ENCODE measurements around the gene RAD51B. TPM values are rescaled to one million over a fixed set of nuclear protein-coding genes. Genes with fewer than 3 reads are reported as not detected.

Gene RAD51B
- total RNA-seq, 5 donors from 2014 or later (not counting 1 experiment from before 2014, with no cell fraction given): 25.4 to 47.9 (median 30.0) TPM

- Mint-ChIP-seq H3K4me3 (no peak overlapping the region), H3K27me3 (no peaks in the 10 kb centered on the region), H3K36me3 (peaks cover 94% of the 10 kb centered on the region), H3K9me3 (no peaks in the 10 kb centered on the region), H3K27ac (no peak overlapping the region), H3K4me1 (no peaks in the 10 kb centered on the region)
- ChIA-PET CTCF (no interaction called here), POLR2A (no interaction called here)
- DNase-seq: no peak
- Histone ChIP-seq H3K36me3 (ENCODE audit: control insufficient read depth in 2 of 2, extremely low read depth in 1 of 2, insufficient read depth in 1 of 2, low read length in 1 of 2) (peaks cover 8 to 97% of the 10 kb centered on the region in 2 donors), H3K27ac (ENCODE audit: low read length) (no peak overlapping the region), H3K27me3 (replicated peaks in 1 of 2; ENCODE audit: control insufficient read depth in 2 of 2, extremely low read depth in 1 of 2, insufficient read depth in 2 of 2, low read length in 1 of 2) (no peaks in the 10 kb centered on the region), H3K4me1 (ENCODE audit: control insufficient read depth in 1 of 2, extremely low read depth in 1 of 2, insufficient read depth in 2 of 2, low read length in 2 of 2) (no peaks in the 10 kb centered on the region), H3K9me3 (no peaks in the 10 kb centered on the region), H3K4me3 (ENCODE audit: control insufficient read depth in 1 of 2, extremely low read depth in 1 of 2, low read length in 1 of 2) (no peak overlapping the region)
- no peak for ATAC-seq (replicated peaks in 1 of 4)
- WGBS (ENCODE audit: insufficient coverage): 100% methylated on average over 1 of the region's 4 CpGs
These were observed 34.1 kb upstream of the RAD51B start for GRCh38 chr14:67785270-67786109.

DNA sequence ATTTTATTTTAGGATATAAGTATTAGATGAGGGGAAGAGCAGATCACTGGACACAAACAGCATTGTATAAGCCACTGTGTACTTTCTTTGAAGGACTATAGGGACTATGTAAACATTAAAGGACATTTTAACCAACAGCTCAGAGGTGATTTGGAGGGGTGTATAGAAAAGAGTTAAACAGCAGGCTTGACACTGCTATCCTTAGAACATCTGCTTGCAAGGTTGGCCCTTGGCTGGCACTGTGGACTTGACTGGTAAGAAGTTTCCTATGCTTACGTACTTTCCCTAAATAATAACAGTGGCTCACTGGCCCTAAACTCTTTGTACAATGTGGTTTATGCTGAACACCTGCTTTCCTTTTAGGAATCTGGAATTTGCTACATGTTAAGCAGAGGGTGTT, 31.9 kb upstream of the RAD51B start:
- ATAC-seq (replicated peaks in 1 of 4) (no peak), DNase-seq (no peak)
- no peaks in the 10 kb centered on the region for H3K4me1 ChIP-seq (ENCODE audit: control insufficient read depth in 1 of 2, extremely low read depth in 1 of 2, insufficient read depth in 2 of 2, low read length in 2 of 2)
- Mint-ChIP-seq H3K36me3 (peaks cover 80% of the 10 kb centered on the region), H3K9me3 (no peaks in the 10 kb centered on the region), H3K4me3 (no peak overlapping the region), H3K4me1 (no peaks in the 10 kb centered on the region), H3K27me3 (no peaks in the 10 kb centered on the region), H3K27ac (no peak overlapping the region)
- no peak overlapping the region for H3K4me3 ChIP-seq (ENCODE audit: control insufficient read depth in 1 of 2, extremely low read depth in 1 of 2, low read length in 1 of 2)
- H3K9me3 ChIP-seq: no peaks in the 10 kb centered on the region
- no peaks in the 10 kb centered on the region for H3K27me3 ChIP-seq (replicated peaks in 1 of 2; ENCODE audit: control insufficient read depth in 2 of 2, extremely low read depth in 1 of 2, insufficient read depth in 2 of 2, low read length in 1 of 2)
- WGBS (ENCODE audit: insufficient coverage): no CpG with 5 or more reads among the region's 1 CpG
- H3K36me3 ChIP-seq (ENCODE audit: control insufficient read depth in 2 of 2, extremely low read depth in 1 of 2, insufficient read depth in 1 of 2, low read length in 1 of 2): peaks cover 10 to 86% of the 10 kb centered on the region in 2 donors
- no peak overlapping the region for H3K27ac ChIP-seq (ENCODE audit: low read length)
- POLR2A ChIA-PET: no interaction called here
- CTCF ChIA-PET: interaction anchor here in 1 of 2 donors (0.6 kb wide), 1 partner anchor 450 kb away, joined by 11 read pairs; no protein-coding TSS in a partner anchor

GRCh38 chr14:67798731-67799130, 20.8 kb upstream of the RAD51B start:
- Histone ChIP-seq H3K4me3 (ENCODE audit: control insufficient read depth in 1 of 2, extremely low read depth in 1 of 2, low read length in 1 of 2) (no peak overlapping the region), H3K9me3 (no peaks in the 10 kb centered on the region), H3K27me3 (replicated peaks in 1 of 2; ENCODE audit: control insufficient read depth in 2 of 2, extremely low read depth in 1 of 2, insufficient read depth in 2 of 2, low read length in 1 of 2) (no peaks in the 10 kb centered on the region), H3K27ac (ENCODE audit: low read length) (no peak overlapping the region), H3K36me3 (ENCODE audit: control insufficient read depth in 2 of 2, extremely low read depth in 1 of 2, insufficient read depth in 1 of 2, low read length in 1 of 2) (peaks cover 23 to 86% of the 10 kb centered on the region in 2 donors), H3K4me1 (ENCODE audit: control insufficient read depth in 1 of 2, extremely low read depth in 1 of 2, insufficient read depth in 2 of 2, low read length in 2 of 2) (no peaks in the 10 kb centered on the region)
- H3K9me3 Mint-ChIP-seq: no peaks in the 10 kb centered on the region
- CTCF ChIA-PET: no interaction called here
- DNase-seq (no peak), ATAC-seq (replicated peaks in 1 of 4) (no peak)
- peaks cover 65% of the 10 kb centered on the region for H3K36me3 Mint-ChIP-seq
- no peak overlapping the region for H3K4me3 Mint-ChIP-seq
- H3K27me3 Mint-ChIP-seq: no peaks in the 10 kb centered on the region
- no peaks in the 10 kb centered on the region for H3K4me1 Mint-ChIP-seq
- H3K27ac Mint-ChIP-seq: no peak overlapping the region
- 88% methylated on average over 10 of the region's 20 CpGs for WGBS (ENCODE audit: insufficient coverage)
- POLR2A ChIA-PET: no interaction called here

GRCh38 chr14:67800743-67801142, 18.8 kb upstream of the RAD51B start:
- POLR2A ChIA-PET: no interaction called here
- H3K27ac Mint-ChIP-seq: no peak overlapping the region
- Histone ChIP-seq H3K27ac (ENCODE audit: low read length) (no peak overlapping the region), H3K4me3 (ENCODE audit: control insufficient read depth in 1 of 2, extremely low read depth in 1 of 2, low read length in 1 of 2) (no peak overlapping the region), H3K4me1 (ENCODE audit: control insufficient read depth in 1 of 2, extremely low read depth in 1 of 2, insufficient read depth in 2 of 2, low read length in 2 of 2) (no peaks in the 10 kb centered on the region), H3K36me3 (ENCODE audit: control insufficient read depth in 2 of 2, extremely low read depth in 1 of 2, insufficient read depth in 1 of 2, low read length in 1 of 2) (peaks cover 21 to 87% of the 10 kb centered on the region in 2 donors), H3K27me3 (replicated peaks in 1 of 2; ENCODE audit: control insufficient read depth in 2 of 2, extremely low read depth in 1 of 2, insufficient read depth in 2 of 2, low read length in 1 of 2) (no peaks in the 10 kb centered on the region), H3K9me3 (no peaks in the 10 kb centered on the region)
- no CpG with 5 or more reads among the region's 4 CpGs for WGBS (ENCODE audit: insufficient coverage)
- no peak for DNase-seq
- H3K9me3 Mint-ChIP-seq: no peaks in the 10 kb centered on the region
- no peaks in the 10 kb centered on the region for H3K4me1 Mint-ChIP-seq
- H3K27me3 Mint-ChIP-seq: no peaks in the 10 kb centered on the region
- CTCF ChIA-PET: no interaction called here
- H3K4me3 Mint-ChIP-seq: no peak overlapping the region
- peaks cover 70% of the 10 kb centered on the region for H3K36me3 Mint-ChIP-seq
- ATAC-seq (replicated peaks in 1 of 4): no peak

- Histone ChIP-seq H3K4me3 (ENCODE audit: control insufficient read depth in 1 of 2, extremely low read depth in 1 of 2, low read length in 1 of 2) (no peak overlapping the region), H3K27ac (ENCODE audit: low read length) (no peak overlapping the region), H3K9me3 (no peaks in the 10 kb centered on the region), H3K27me3 (replicated peaks in 1 of 2; ENCODE audit: control insufficient read depth in 2 of 2, extremely low read depth in 1 of 2, insufficient read depth in 2 of 2, low read length in 1 of 2) (no peaks in the 10 kb centered on the region), H3K36me3 (ENCODE audit: control insufficient read depth in 2 of 2, extremely low read depth in 1 of 2, insufficient read depth in 1 of 2, low read length in 1 of 2) (peaks cover 17 to 83% of the 10 kb centered on the region in 2 donors), H3K4me1 (ENCODE audit: control insufficient read depth in 1 of 2, extremely low read depth in 1 of 2, insufficient read depth in 2 of 2, low read length in 2 of 2) (no peaks in the 10 kb centered on the region)
- DNase-seq: no peak
- no peak overlapping the region for H3K27ac Mint-ChIP-seq
- H3K4me1 Mint-ChIP-seq: no peaks in the 10 kb centered on the region
- ATAC-seq (replicated peaks in 1 of 4): no peak
- ChIA-PET CTCF (interaction anchor here in 1 of 2 donors (0.6 kb wide), 1 partner anchor 1687 kb away, joined by 3 read pairs; no protein-coding TSS in a partner anchor), POLR2A (interaction anchor here in 1 of 2 donors (0.6 kb wide), 1 partner anchor 1250 kb away, joined by 3 read pairs; no protein-coding TSS in a partner anchor)
- WGBS (ENCODE audit: insufficient coverage): 70% methylated on average over 2 of the region's 3 CpGs
- H3K4me3 Mint-ChIP-seq: no peak overlapping the region
- H3K9me3 Mint-ChIP-seq: no peaks in the 10 kb centered on the region
- no peaks in the 10 kb centered on the region for H3K27me3 Mint-ChIP-seq
- H3K36me3 Mint-ChIP-seq: peaks cover 73% of the 10 kb centered on the region
These were observed 13.3 kb upstream of the RAD51B start for GRCh38 chr14:67806246-67806645.

DNA sequence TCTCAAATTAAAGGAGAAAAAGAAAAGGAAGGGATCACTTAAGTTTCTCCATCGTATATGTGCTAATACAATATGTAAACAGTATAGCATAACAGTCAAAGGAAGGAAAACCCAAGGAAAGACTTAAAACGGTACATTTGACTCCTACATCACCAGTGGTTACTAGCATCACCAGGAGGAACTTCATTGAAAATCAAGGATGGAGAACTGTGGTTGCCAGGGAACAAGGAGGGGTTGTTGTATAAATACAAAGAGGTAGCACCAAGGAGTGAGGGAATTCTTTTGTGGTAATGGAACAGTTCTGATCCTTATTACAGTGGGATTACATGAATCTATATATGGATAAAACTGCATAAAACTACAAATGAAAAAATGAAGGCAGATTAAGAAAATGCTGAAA, 4.8 kb upstream of the RAD51B start:
- H3K4me1 ChIP-seq (ENCODE audit: control insufficient read depth in 1 of 2, extremely low read depth in 1 of 2, insufficient read depth in 2 of 2, low read length in 2 of 2): peaks cover 14 to 23% of the 10 kb centered on the region in 2 experiments
- H3K27ac ChIP-seq (ENCODE audit: low read length): no peak overlapping the region
- H3K4me3 Mint-ChIP-seq: peak overlapping the region; percentile 90 to 96 (median 95)
- peaks cover 0 to 18% of the 10 kb centered on the region in 2 donors for H3K36me3 ChIP-seq (ENCODE audit: control insufficient read depth in 2 of 2, extremely low read depth in 1 of 2, insufficient read depth in 1 of 2, low read length in 1 of 2)
- peaks cover 19% of the 10 kb centered on the region for H3K36me3 Mint-ChIP-seq
- ChIA-PET CTCF (interaction anchor here in 1 of 2 donors (0.9 kb wide), 1 partner anchor 1786 kb away, joined by 3 read pairs; no protein-coding TSS in a partner anchor), POLR2A (no interaction called here)
- WGBS (ENCODE audit: insufficient coverage): no CpG with 5 or more reads among the region's 2 CpGs
- peak overlapping the region in 1 of 2 donors; percentile 48 for H3K27ac Mint-ChIP-seq
- DNase-seq (no peak), ATAC-seq (replicated peaks in 1 of 4) (no peak)
- H3K9me3 ChIP-seq: no peaks in the 10 kb centered on the region
- no peaks in the 10 kb centered on the region for H3K9me3 Mint-ChIP-seq
- peaks cover 33 to 52% (median 46%) of the 10 kb centered on the region in 3 donors for H3K4me1 Mint-ChIP-seq
- H3K27me3 ChIP-seq (replicated peaks in 1 of 2; ENCODE audit: control insufficient read depth in 2 of 2, extremely low read depth in 1 of 2, insufficient read depth in 2 of 2, low read length in 1 of 2): no peaks in the 10 kb centered on the region
- no peaks in the 10 kb centered on the region for H3K27me3 Mint-ChIP-seq
- H3K4me3 ChIP-seq (ENCODE audit: control insufficient read depth in 1 of 2, extremely low read depth in 1 of 2, low read length in 1 of 2): no peak overlapping the region
